Gastrocnemius medialis (tissue), 4 donors: Measurements from ENCODE around the gene EPAS1. TPM values are rescaled to one million over a fixed set of nuclear protein-coding genes. Genes with fewer than 3 reads are reported as not detected.

Experiments used
- ATAC-seq, 2 donors: fragments of 150-250 bp; one replicate each; pipeline ENCODE4 v1.9.1; 2016
- DNase-seq, 2 donors: peaks; one replicate each; pipeline ENCODE4 v3.0.0-alpha.2; 2019
- H3K27ac ChIP-seq, 4 donors: fragments of 200-600 bp; sonication (generic); 1 replicate in 1 of 4; 2 replicates in 3 of 4; pipeline ENCODE4 v1.5.1; 2016 to 2018; ENCODE audit warnings: mild to moderate bottlenecking in 2 of 4, moderate library complexity in 1 of 4
- H3K27me3 ChIP-seq, 3 donors: fragments of 200-600 bp; sonication (generic) in 2 of 3; 1 replicate in 1 of 3; 2 replicates in 2 of 3; pipeline versions ENCODE4 v1.5.1 to v1.6.0; 2016 to 2019; ENCODE audit warnings: mild to moderate bottlenecking in 1 of 3, moderate library complexity in 1 of 3
- H3K36me3 ChIP-seq, 2 donors: fragments of 200-600 bp; sonication (generic) in 1 of 2; one replicate each; pipeline ENCODE4 v1.5.1; 2017 to 2018
- H3K4me1 ChIP-seq, 2 donors: fragments of 200-600 bp; sonication (generic) in 1 of 2; one replicate each; pipeline ENCODE4 v1.5.1; 2016 to 2017; ENCODE audit warnings: mild to moderate bottlenecking in 2 of 2
- H3K4me3 ChIP-seq, 4 donors: fragments of 200-600 bp; sonication (generic) in 3 of 4; 1 replicate in 1 of 4; 2 replicates in 3 of 4; pipeline ENCODE4 v1.5.1; 2016 to 2019; ENCODE audit warnings: mild to moderate bottlenecking in 2 of 4
- H3K9me3 ChIP-seq, 3 donors: fragments of 200-600 bp; sonication (generic) in 2 of 3; 1 replicate in 1 of 3; 2 replicates in 2 of 3; pipeline ENCODE4 v1.5.1; 2016 to 2019
- CTCF ChIP-seq, 5 experiments: fragments of 450-650 bp in 3 of 5; fragments of 200-600 bp in 2 of 5; sonication (generic) in 2 of 5; IDR thresholded peaks in 4 of 5; conservative IDR thresholded peaks in 1 of 5; 1 replicate in 4 of 5; 2 replicates in 1 of 5; pipeline ENCODE4 v1.5.1; 2016 to 2019; ENCODE audit warnings: antibody characterized with exemption in 5 of 5, mild to moderate bottlenecking in 3 of 5, moderate library complexity in 3 of 5
- POLR2A ChIP-seq, 2 donors: fragments of 450-650 bp; IDR thresholded peaks; one replicate each; pipeline ENCODE4 v1.6.1; 2017; ENCODE audit warnings: antibody characterized with exemption in 2 of 2, mild to moderate bottlenecking in 2 of 2, moderate library complexity in 2 of 2
- in situ Hi-C, 4 donors: fragments of 200-750 bp; cut with MboI; loops; one replicate each; pipeline versions ENCODE4 v1.15.0 to v1.8.0; 2017; ENCODE audit warnings: low sequenced_read_pairs in 4 of 4
- intact Hi-C: fragments of 100-400 bp; cut with DNase I; formaldehyde crosslinking; loops from one replicate; pipeline ENCODE4 v1.15.1; 2023; ENCODE audit warnings: low total_unique reads
- total RNA-seq, 4 donors: library from RNA; depleted of rRNA; stranded (reverse); fragments of >200 nt; gene quantifications; one replicate each; pipeline versions ENCODE4 v1.1.0 to v1.2.3, GENCODE V29; 2016

The EPAS1 gene
- total RNA-seq, 4 donors from 2014 or later = 61.5 to 95.1 (median 90.0) TPM

- no peak for TF ChIP-seq POLR2A (IDR thresholded peaks at IDR 0.05)
- TF ChIP-seq CTCF (IDR thresholded peaks at IDR 0.05 in 4 of 5, conservative IDR thresholded peaks at IDR 0.05 in 1 of 5) = no peak
- H3K4me1 ChIP-seq = peaks cover 28 to 44% of the 10 kb centered on the region in 2 donors
- no peaks in the 10 kb centered on the region for H3K36me3 ChIP-seq
- ATAC-seq (no peak), DNase-seq (no peak)
- intact Hi-C loops = no loop called here
- no peaks in the 10 kb centered on the region for H3K27me3 ChIP-seq
- peak overlapping the region; percentile 91 to 98 (median 97) for H3K27ac ChIP-seq
- H3K9me3 ChIP-seq = no peaks in the 10 kb centered on the region
- in situ Hi-C loops = no loop called here
- H3K4me3 ChIP-seq = peak overlapping the region in 3 of 4 donors; percentile 81 to 96 (median 91)
These were observed 4.9 kb downstream of the EPAS1 start for GRCh38 chr2:46302005-46302695.

- in situ Hi-C loops = no loop called here
- H3K4me3 ChIP-seq = peak overlapping the region in 2 of 4 donors; percentile 1 to 81
- peaks cover 38 to 55% of the 10 kb centered on the region in 2 donors for H3K4me1 ChIP-seq
These were observed 6.0 kb downstream of the EPAS1 start for GRCh38 chr2:46303233-46303632.

GRCh38 chr2:46303822-46304221, 6.6 kb downstream of the EPAS1 start:
- Histone ChIP-seq H3K27me3 (no peaks in the 10 kb centered on the region), H3K4me3 (peak overlapping the region in 1 of 4 donors; percentile 81), H3K36me3 (no peaks in the 10 kb centered on the region), H3K4me1 (peaks cover 44 to 60% of the 10 kb centered on the region in 2 donors), H3K9me3 (no peaks in the 10 kb centered on the region), H3K27ac (peak overlapping the region; percentile 24 to 98 (median 62))
- no peak for ATAC-seq
- in situ Hi-C loops (no loop called here), intact Hi-C loops (no loop called here)
- no peak for TF ChIP-seq POLR2A (IDR thresholded peaks at IDR 0.05)
- no peak for DNase-seq

More at GRCh38 chr2:46303233-46303632, 6.0 kb downstream of the EPAS1 start:
- ATAC-seq (no peak), DNase-seq (no peak)
- Histone ChIP-seq H3K36me3 (no peaks in the 10 kb centered on the region), H3K9me3 (no peaks in the 10 kb centered on the region), H3K27ac (peak overlapping the region; percentile 24 to 98 (median 62)), H3K27me3 (no peaks in the 10 kb centered on the region)
- TF ChIP-seq POLR2A (IDR thresholded peaks at IDR 0.05) (no peak), CTCF (IDR thresholded peaks at IDR 0.05 in 4 of 5, conservative IDR thresholded peaks at IDR 0.05 in 1 of 5) (no peak)
- intact Hi-C loops = no loop called here

- no peaks in the 10 kb centered on the region for H3K9me3 ChIP-seq
- ATAC-seq = no peak
- H3K4me3 ChIP-seq = no peak overlapping the region
- in situ Hi-C loops (no loop called here), intact Hi-C loops (no loop called here)
- H3K36me3 ChIP-seq = no peaks in the 10 kb centered on the region
- peaks cover 43 to 63% of the 10 kb centered on the region in 2 donors for H3K4me1 ChIP-seq
- TF ChIP-seq CTCF (IDR thresholded peaks at IDR 0.05 in 4 of 5, conservative IDR thresholded peaks at IDR 0.05 in 1 of 5) = no peak
- TF ChIP-seq POLR2A (IDR thresholded peaks at IDR 0.05) = no peak
- no peak for DNase-seq
- no peaks in the 10 kb centered on the region for H3K27me3 ChIP-seq
- H3K27ac ChIP-seq = peak overlapping the region in 2 of 4 donors; percentile 96 to 98
These were observed 7.4 kb downstream of the EPAS1 start for GRCh38 chr2:46304635-46305034.

GRCh38 chr2:46305187-46305586, 8.0 kb downstream of the EPAS1 start:
- no peaks in the 10 kb centered on the region for H3K36me3 ChIP-seq
- no peaks in the 10 kb centered on the region for H3K27me3 ChIP-seq
- peaks cover 42 to 64% of the 10 kb centered on the region in 2 donors for H3K4me1 ChIP-seq
- H3K4me3 ChIP-seq = no peak overlapping the region
- H3K27ac ChIP-seq = peak overlapping the region; percentile 61 to 96 (median 72)
- H3K9me3 ChIP-seq = no peaks in the 10 kb centered on the region
- TF ChIP-seq POLR2A (IDR thresholded peaks at IDR 0.05) = no peak
- no peak for TF ChIP-seq CTCF (IDR thresholded peaks at IDR 0.05 in 4 of 5, conservative IDR thresholded peaks at IDR 0.05 in 1 of 5)
- DNase-seq (no peak), ATAC-seq (no peak)
- intact Hi-C loops = no loop called here
- in situ Hi-C loops = no loop called here
